Dendritic cell treated with granulocyte-macrophage colony-stimulating factor and Interleukin-4, amounts not matched to agents 40 ng/mL and 50 ng/mL, for 4 days (primary cell): ENCODE measurements around the gene SPATA32.
A peak's percentile ranks its signal among the peaks of the same experiment; 100 is the strongest.

Experiments
- H3K27ac Mint-ChIP-seq: one replicate; pipeline ENCODE4 v1.8.0; 2022; ENCODE audit warnings: mild to moderate bottlenecking, mixed read lengths
- H3K27me3 Mint-ChIP-seq: one replicate; pipeline ENCODE4 v1.8.0; 2022; ENCODE audit warnings: mild to moderate bottlenecking, mixed read lengths
- H3K36me3 Mint-ChIP-seq: one replicate; pipeline ENCODE4 v1.8.0; 2022; ENCODE audit warnings: low read depth, mixed read lengths
- H3K4me1 Mint-ChIP-seq: one replicate; pipeline ENCODE4 v1.8.0; 2022; ENCODE audit warnings: low read depth, mixed read lengths
- H3K4me3 Mint-ChIP-seq: one replicate; pipeline ENCODE4 v1.8.0; 2022; ENCODE audit warnings: mild to moderate bottlenecking, moderate library complexity, mixed read lengths
- H3K9me3 Mint-ChIP-seq: one replicate; pipeline ENCODE4 v1.8.0; 2022; ENCODE audit warnings: mixed read lengths
- intact Hi-C: fragments of 100-400 bp; cut with micrococcal nuclease; formaldehyde crosslinking; loops from one replicate; pipeline ENCODE4 v1.15.0; 2022

Gene SPATA32

DNA sequence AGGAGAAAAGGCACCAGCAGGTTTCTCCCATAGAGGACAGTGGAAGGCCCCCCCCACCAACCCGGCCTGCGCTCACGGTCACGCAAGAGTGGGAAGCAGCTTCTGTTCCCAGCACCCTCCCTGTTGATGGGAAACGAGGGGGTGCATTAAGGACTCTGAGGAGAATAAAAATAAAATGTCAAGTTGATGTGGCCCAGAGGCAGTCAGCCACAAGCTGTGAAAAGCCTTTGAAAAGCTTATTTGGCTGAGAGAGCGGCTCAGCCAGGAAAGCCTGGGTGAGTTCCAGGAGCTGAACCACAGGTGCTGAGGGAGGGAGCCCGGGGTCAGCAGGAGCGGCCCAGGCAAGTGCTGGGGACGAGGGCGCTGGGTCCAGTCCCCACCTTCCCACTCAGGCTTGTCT, 26.9 kb upstream of the SPATA32 start:
- Mint-ChIP-seq H3K4me3 (no peak overlapping the region), H3K9me3 (no peaks in the 10 kb centered on the region), H3K27me3 (no peaks in the 10 kb centered on the region), H3K27ac (peak overlapping the region; percentile 94), H3K36me3 (peaks cover 99% of the 10 kb centered on the region), H3K4me1 (peaks cover 77% of the 10 kb centered on the region)
- intact Hi-C loops: no loop called here

- Mint-ChIP-seq H3K4me3 (no peak overlapping the region), H3K36me3 (peaks cover 99% of the 10 kb centered on the region), H3K4me1 (peaks cover 69% of the 10 kb centered on the region), H3K9me3 (no peaks in the 10 kb centered on the region), H3K27ac (no peak overlapping the region), H3K27me3 (no peaks in the 10 kb centered on the region)
- intact Hi-C loops: no loop called here
Observed at GRCh38 chr17:45287526-45288500, 25.9 kb upstream of the SPATA32 start.

DNA sequence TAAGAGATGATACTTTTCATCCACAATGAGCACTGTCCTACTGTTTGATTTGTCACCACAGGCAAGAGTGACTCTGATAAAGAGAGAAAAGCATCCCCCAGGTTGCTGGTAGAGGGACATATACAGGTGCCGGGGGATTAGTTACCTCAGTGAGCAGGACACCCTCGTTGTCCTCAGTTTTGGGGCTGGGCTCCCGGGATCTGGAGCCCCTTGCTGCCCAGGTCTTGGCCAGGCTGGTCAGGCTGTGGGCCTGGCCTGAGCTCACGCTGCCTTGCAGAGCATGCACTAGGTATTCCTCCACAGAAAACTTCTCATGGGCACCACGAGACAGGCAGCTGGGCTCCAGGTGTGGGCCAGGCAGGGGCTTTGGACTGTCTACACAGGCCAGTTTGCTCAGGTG, 24.4 kb upstream of the SPATA32 start:
- no peaks in the 10 kb centered on the region for H3K9me3 Mint-ChIP-seq
- H3K27me3 Mint-ChIP-seq: no peaks in the 10 kb centered on the region
- peaks cover 100% of the 10 kb centered on the region for H3K36me3 Mint-ChIP-seq
- peak overlapping the region; percentile 35 for H3K27ac Mint-ChIP-seq
- H3K4me3 Mint-ChIP-seq: no peak overlapping the region
- peaks cover 54% of the 10 kb centered on the region for H3K4me1 Mint-ChIP-seq
- intact Hi-C loops: no loop called here

DNA sequence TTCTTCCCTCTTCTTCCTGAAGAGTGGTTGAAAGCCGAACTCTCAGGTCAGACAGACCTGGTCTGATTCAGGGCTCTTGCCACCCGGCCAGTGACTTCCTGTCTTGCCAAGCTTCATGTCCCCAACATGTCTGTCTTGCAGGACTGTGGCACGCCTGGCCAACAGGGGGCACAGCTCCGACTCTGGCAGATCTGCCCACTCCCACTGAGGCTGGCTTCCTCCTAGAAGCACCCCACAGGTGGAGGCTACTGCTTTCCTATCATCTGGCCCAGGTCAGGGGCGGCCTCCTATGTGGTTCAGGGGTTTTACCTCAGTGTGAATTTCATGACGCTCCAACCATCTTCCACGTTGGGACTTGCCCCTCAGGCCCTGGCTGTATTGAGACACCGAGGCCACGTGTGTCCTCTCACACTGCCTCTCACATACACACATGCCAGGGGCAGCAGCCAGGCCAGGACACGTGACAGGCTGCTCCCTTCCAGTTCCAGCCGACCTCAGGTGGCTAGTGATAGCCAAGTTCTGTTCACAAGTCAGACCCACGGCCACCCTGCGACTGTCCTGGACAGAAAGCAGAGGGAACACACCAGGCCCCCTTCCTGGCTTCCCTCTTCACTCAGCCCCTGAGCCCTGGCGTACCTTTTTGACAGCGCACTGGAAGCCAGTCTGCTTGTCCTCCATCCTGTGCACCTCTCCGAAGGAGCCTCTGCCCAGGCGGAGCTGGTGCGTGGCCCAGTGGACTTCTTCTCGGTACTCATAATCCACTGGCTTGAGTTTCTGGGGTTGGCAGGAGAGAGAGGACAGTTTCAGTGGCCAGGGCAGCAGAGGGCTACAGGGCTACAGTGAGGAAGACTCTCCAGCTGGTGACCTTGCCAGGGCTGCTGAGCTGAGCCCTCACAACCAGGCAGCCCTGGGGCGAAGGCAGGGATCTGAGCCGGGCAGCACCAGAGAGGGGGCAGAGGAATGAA, 22.6 kb upstream of the SPATA32 start:
- Mint-ChIP-seq H3K27me3 (no peaks in the 10 kb centered on the region), H3K36me3 (peaks cover 100% of the 10 kb centered on the region), H3K27ac (peak overlapping the region; percentile 50), H3K9me3 (no peaks in the 10 kb centered on the region), H3K4me1 (peaks cover 42% of the 10 kb centered on the region), H3K4me3 (no peak overlapping the region)
- intact Hi-C loops: loop anchor here (2.0 kb wide), 1 partner anchor 100 kb away; no protein-coding TSS in a partner anchor

GRCh38 chr17:45283711-45284110, 21.8 kb upstream of the SPATA32 start:
- intact Hi-C loops: loop anchor here (2.0 kb wide), 1 partner anchor 101 kb away; no protein-coding TSS in a partner anchor
- H3K36me3 Mint-ChIP-seq: peaks cover 100% of the 10 kb centered on the region
- H3K4me3 Mint-ChIP-seq: no peak overlapping the region
- peak overlapping the region; percentile 50 for H3K27ac Mint-ChIP-seq
- no peaks in the 10 kb centered on the region for H3K27me3 Mint-ChIP-seq
- H3K9me3 Mint-ChIP-seq: no peaks in the 10 kb centered on the region
- peaks cover 42% of the 10 kb centered on the region for H3K4me1 Mint-ChIP-seq

- peaks cover 100% of the 10 kb centered on the region for H3K36me3 Mint-ChIP-seq
- no peaks in the 10 kb centered on the region for H3K27me3 Mint-ChIP-seq
- H3K4me3 Mint-ChIP-seq: no peak overlapping the region
- intact Hi-C loops: no loop called here
- no peak overlapping the region for H3K27ac Mint-ChIP-seq
- H3K9me3 Mint-ChIP-seq: no peaks in the 10 kb centered on the region
- peaks cover 46% of the 10 kb centered on the region for H3K4me1 Mint-ChIP-seq
Observed at GRCh38 chr17:45282683-45283644, 21.1 kb upstream of the SPATA32 start.

GRCh38 chr17:45279898-45280297, 18.0 kb upstream of the SPATA32 start:
- no peaks in the 10 kb centered on the region for H3K9me3 Mint-ChIP-seq
- H3K27me3 Mint-ChIP-seq: no peaks in the 10 kb centered on the region
- intact Hi-C loops: no loop called here
- H3K27ac Mint-ChIP-seq: no peak overlapping the region
- H3K4me3 Mint-ChIP-seq: no peak overlapping the region
- H3K4me1 Mint-ChIP-seq: peaks cover 42% of the 10 kb centered on the region
- H3K36me3 Mint-ChIP-seq: peaks cover 96% of the 10 kb centered on the region

GRCh38 chr17:45277992-45278391, 16.1 kb upstream of the SPATA32 start:
- Mint-ChIP-seq H3K27ac (peak overlapping the region; percentile 40), H3K36me3 (peaks cover 96% of the 10 kb centered on the region), H3K4me3 (no peak overlapping the region), H3K4me1 (peaks cover 30% of the 10 kb centered on the region), H3K9me3 (no peaks in the 10 kb centered on the region), H3K27me3 (no peaks in the 10 kb centered on the region)
- intact Hi-C loops: loop anchor here (1.0 kb wide), 2 partner anchors 39 to 107 kb away; partner anchors contain the start of gene MAP3K14

GRCh38 chr17:45277216-45277849, 15.4 kb upstream of the SPATA32 start:
- no peak overlapping the region for H3K4me3 Mint-ChIP-seq
- peak overlapping the region; percentile 40 for H3K27ac Mint-ChIP-seq
- no peaks in the 10 kb centered on the region for H3K9me3 Mint-ChIP-seq
- no peaks in the 10 kb centered on the region for H3K27me3 Mint-ChIP-seq
- intact Hi-C loops: loop anchor here (1.0 kb wide), 2 partner anchors 40 to 108 kb away; partner anchors contain the start of gene MAP3K14
- peaks cover 96% of the 10 kb centered on the region for H3K36me3 Mint-ChIP-seq
- H3K4me1 Mint-ChIP-seq: peaks cover 30% of the 10 kb centered on the region

- intact Hi-C loops: no loop called here
- no peak overlapping the region for H3K27ac Mint-ChIP-seq
- no peaks in the 10 kb centered on the region for H3K27me3 Mint-ChIP-seq
- H3K36me3 Mint-ChIP-seq: peaks cover 96% of the 10 kb centered on the region
- no peaks in the 10 kb centered on the region for H3K9me3 Mint-ChIP-seq
- no peak overlapping the region for H3K4me3 Mint-ChIP-seq
- H3K4me1 Mint-ChIP-seq: peaks cover 30% of the 10 kb centered on the region
Observed at GRCh38 chr17:45276031-45276430, 14.1 kb upstream of the SPATA32 start.

DNA sequence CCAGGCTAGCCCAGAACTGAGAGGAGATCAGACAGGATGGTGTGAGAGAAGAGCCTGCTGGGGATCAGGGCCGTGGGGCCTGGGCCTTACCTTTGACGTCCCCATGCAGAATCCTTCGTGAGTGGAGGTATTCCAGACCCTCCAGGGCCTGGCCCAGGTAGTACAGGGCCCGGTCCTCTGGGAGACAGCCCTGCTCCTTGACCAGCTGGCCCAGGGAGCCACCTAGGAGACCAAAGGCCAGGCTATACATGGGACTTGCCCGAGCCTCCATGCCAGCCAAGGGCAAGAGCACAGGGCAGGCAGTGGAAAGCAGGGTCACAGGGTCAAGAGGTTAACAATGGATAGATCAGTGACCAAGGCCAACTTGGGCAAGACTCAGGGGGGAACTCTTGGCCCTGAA, 12.1 kb upstream of the SPATA32 start:
- Mint-ChIP-seq H3K36me3 (peaks cover 96% of the 10 kb centered on the region), H3K27ac (no peak overlapping the region), H3K4me3 (no peak overlapping the region), H3K4me1 (peaks cover 19% of the 10 kb centered on the region), H3K27me3 (no peaks in the 10 kb centered on the region), H3K9me3 (no peaks in the 10 kb centered on the region)
- intact Hi-C loops: no loop called here

DNA sequence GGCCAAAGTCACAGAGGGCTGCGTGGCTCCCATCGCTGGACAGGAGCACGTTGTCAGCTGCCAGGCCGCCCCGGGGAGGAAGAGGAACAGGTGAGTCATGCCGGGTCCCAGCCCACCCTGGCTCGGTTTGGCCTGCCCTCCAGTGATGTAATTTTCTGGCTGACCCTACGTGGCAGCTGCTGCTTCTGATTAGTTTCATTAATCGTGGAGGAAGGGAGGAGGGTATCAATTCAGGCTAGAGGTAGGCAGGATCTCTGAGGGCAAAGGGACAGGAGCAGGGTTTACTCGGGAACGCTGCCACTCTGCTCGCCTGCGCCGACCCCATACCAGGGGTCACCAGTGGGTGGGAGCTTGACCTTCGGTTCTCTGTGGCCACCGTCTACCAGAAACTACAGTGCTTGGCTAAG, 11.7 kb upstream of the SPATA32 start:
- H3K4me1 Mint-ChIP-seq: peaks cover 15% of the 10 kb centered on the region
- H3K4me3 Mint-ChIP-seq: no peak overlapping the region
- intact Hi-C loops: no loop called here
- H3K36me3 Mint-ChIP-seq: peaks cover 96% of the 10 kb centered on the region
- H3K27ac Mint-ChIP-seq: no peak overlapping the region
- H3K27me3 Mint-ChIP-seq: no peaks in the 10 kb centered on the region
- H3K9me3 Mint-ChIP-seq: no peaks in the 10 kb centered on the region
